ENCODE results near the gene SLA2.
"Not testable (repeated sequence)": the region's sequence is repeated elsewhere in the genome, so short reads cannot be mapped to it uniquely, and the experiment has no call there.

The SLA2 gene

DNA sequence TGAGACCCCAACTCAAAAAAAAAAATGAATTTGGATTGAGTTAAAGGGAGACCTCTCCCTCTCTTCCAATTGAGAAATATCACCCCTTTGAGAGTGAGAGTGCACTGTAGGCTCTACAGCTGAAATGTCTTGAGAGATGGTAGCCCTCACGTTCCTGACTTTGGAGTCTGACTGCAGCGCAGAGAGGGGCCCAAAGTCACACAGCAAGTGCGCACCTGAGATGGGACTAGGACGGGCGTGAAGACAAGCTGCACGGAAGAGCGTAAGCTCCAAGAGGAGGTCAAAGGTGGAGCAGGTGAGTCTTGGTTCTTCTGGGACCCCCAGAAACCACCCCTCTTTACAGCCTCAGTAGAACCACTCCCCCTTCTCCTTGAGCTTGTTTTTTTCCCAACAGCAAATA is 643 bp downstream of the SLA2 start:
- no peak for DNase-seq (ENCODE audit: low spot score)

DNA sequence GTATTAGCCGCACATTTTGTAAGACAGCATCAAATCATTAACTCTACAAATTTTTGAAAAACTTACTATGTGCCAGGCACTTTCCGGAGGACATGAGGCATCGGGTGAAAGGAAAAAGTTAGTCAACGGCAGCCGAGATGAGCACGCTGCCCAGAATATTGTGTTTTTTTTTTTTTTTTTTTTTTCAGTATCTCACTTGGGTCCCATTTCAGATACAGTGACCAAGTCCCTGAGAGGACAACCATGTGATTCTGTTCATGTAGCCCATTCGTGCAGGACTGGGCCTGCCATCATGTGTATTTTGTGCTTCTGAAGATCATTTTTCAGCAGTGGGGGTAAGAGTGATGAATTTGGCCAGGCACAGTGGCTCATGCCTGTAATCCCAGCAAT is 1.3 kb downstream of the SLA2 start:
- no peak for DNase-seq (ENCODE audit: low spot score)

DNA sequence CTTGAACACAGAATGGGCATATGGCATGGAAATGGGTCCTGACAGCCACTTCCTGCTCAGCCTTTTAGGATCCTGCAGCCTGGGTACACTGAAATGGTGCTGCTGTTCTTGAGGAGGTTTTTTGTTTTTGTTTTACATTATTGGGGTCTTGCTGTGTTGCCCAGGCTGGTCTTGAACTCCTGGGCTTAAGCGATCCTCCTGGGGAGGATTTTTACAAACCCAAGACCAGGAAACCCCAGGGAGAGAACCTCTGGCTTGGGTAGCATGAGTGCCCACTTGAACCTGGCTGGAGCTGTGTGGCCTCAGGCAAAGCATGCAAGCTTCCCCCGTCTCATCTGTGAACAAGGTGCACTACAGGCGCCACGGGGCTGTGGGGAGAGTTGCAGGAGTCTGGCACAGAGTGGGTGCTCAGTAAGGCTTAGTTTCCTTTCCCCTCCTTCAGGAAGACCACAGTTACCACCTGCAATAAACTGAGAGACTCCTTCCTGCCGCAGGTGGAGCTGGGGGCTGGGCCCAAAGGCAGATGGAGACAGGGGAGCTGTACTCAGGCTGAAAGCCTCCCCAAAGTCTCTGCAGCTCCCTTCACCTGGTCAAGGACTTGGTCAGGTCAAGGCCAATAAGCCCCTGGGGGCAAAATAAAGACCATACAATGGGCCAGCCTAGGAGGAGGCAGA is 1.8 kb downstream of the SLA2 start:
- no peak for DNase-seq (ENCODE audit: low spot score)

DNA sequence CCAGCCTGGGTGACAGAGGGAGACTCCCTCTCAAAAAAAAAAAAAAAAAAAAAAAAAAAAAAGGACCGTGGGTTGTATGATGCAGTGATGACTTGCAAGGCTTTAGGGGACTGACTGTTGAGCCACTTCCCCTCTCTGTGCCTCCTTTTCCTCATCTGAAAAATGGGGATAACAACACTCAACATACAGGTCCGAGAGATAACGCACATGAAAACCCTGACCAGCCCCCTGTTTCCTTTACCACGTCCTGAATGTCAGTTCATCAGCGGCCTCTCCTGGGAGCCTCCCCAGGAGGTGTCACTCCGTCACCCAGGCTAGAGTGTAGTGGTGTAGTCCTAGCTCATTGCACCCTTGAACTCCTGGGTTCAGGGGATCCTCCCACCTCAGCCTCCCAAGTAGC is 3.9 kb downstream of the SLA2 start:
- no peak for DNase-seq (ENCODE audit: low spot score)

DNA sequence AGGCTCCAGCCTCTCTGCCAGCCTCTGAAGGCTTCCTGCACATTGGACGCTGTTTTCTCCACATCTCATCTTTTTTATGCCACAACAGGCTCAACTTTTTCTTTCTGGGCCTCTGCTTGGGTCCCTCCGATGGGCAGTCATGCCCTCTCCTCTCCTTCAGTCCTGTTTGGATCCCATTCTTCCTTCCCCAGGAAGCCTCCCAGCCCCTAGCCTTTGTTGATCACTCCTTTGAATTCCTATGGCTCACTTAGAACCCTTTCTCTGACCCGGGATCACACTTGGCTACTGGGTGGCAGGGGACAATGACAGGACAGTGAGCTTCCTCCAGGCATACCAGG is 4.5 kb downstream of the SLA2 start:
- DNase-seq (ENCODE audit: low spot score), result no peak

DNA sequence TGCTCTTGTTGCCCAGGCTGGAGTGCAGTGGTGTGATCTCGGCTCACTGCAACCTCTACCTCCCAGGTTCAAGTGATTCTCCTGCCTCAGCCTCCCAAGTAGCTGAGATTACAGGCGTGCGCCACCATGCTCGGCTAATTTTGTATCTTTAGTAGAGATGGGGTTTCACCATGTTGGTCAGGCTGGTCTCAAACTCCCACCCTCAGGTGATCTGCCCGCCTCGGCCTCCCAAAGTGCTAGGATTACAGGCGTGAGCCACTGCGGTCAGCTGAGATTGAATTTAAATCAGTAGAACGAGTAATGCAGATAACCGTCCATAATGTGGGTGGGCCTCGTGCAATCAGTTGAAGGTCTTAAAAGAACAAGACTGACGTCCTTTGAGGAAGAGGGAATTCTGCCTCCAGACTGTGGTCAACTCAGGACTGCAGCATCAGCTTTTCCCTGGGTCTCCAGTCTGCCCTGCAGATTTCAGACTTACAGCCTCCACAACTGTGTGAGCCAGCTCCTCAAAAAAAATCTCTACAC is 7.1 kb downstream of the SLA2 start:
- not testable (repeated sequence) for DNase-seq (ENCODE audit: low spot score)

DNA sequence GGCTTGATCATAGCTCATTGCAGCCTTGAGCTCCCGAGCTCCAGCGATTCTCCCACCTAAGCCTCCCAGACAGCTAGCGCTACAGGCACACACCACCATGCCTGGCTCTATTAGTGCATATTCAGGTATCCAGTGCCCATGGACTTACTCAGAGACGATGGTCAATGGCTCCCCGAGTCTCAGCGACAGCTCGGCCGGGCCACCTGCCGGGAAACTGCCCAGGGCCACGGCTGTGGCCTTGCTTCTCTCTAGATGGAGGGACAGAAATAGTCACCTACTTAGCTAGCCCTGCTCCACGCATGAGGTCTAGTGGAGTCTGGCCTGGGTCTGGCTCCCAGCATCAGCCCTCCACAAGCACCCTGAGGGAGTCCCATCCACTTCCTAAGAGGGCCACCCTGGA is 11.7 kb downstream of the SLA2 start:
- no peak for DNase-seq (ENCODE audit: low spot score)

DNA sequence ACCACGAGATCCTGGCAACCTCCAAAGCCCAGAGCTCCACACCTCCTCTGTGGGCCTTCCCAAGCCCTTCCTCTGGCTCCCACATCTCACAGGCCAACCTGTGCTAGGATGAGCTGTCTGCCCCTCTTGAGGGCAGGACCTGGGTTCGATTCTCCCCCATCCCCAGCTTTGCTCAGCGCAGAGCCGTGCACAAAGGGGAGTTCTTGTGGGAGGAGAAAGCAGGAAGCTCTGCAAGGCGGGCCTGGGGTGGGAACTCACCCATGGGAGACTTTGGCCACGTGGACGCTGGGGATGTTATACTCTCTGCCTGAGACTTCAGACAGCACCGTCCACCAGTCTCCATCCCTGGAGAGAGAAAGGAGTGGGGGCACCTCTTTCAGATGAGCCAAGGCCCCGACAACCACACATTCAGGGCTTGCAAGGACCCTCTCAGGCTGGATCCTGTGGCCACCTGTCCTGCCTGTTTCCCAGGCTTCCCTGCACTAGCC is 12.7 kb downstream of the SLA2 start:
- DNase-seq (ENCODE audit: low spot score), result no peak

DNA sequence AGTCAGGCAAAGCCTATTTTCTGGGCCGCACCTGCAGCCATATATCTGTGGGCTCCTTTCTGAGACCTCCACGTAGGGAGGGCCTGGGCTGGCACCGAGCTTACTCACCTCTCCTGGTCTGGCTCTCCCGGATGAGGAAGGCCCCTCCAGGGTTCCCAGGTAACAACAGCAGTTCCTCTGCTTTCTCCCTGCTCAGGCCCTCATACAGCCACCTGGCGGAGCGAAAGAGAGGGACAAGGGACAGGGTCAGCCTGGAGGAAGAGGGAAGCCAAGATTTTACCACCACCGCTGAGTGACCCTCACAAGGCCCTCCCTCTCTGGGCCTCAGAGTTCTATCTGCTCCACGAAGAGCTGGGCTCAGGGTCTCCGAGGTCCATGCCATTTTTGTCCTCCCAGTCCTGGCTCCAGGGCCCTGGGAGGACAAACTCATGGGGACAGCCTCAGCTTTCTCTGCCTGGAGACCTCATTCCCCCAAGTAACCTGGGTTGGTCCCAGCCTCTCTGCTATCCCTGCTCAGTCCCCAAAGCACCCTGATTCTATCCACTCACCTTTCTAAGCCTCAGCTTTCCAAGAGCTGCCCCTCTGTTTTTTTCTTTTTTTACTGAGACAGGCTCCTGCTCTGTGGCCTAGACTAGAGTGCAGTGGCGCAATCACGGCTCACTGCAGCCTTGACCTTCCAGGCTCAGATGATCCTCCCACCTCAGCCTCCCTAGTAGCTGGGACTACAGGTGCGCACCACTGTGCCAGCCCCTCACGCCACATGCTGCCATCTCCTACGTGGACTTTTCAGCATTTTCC is 13.3 kb downstream of the SLA2 start:
- DNase-seq (ENCODE audit: low spot score), result no peak

DNA sequence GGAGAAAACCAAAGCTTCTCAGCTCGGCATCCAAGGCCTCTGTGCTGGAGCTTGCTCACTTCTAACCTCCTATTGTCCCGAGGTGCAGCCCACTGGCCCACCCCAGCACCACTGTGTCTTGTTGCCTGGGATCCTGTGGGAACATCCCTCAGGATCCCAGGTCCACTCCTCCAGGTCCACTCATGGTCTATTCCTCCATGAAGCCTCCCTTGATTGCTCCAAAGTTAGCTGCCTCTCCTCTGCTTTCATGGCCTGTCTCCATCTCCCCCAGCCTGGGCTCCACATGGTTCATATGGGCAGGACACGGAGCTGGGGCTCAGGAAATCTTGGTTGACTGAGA is 13.9 kb downstream of the SLA2 start:
- DNase-seq (ENCODE audit: low spot score), result no peak

DNA sequence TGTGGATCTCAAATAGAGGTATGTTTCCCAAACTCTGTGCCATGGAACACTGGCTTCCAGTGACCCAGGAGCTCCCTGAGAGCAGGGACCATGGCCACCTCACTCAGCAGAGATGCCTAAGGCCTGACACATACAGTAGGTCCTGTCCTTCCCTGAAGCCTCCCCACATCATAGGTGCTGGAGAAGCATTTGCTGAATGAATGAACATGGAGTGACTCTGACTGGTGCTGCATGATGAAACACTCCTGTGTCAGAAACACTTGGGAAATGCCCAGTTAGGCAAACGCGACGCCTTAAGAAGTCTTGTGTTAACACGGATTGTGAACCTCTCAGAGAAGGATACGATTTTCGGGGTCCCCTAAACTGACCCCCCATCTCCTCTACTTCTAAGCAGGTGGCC is 14.3 kb downstream of the SLA2 start:
- DNase-seq (ENCODE audit: low spot score), result no peak

DNA sequence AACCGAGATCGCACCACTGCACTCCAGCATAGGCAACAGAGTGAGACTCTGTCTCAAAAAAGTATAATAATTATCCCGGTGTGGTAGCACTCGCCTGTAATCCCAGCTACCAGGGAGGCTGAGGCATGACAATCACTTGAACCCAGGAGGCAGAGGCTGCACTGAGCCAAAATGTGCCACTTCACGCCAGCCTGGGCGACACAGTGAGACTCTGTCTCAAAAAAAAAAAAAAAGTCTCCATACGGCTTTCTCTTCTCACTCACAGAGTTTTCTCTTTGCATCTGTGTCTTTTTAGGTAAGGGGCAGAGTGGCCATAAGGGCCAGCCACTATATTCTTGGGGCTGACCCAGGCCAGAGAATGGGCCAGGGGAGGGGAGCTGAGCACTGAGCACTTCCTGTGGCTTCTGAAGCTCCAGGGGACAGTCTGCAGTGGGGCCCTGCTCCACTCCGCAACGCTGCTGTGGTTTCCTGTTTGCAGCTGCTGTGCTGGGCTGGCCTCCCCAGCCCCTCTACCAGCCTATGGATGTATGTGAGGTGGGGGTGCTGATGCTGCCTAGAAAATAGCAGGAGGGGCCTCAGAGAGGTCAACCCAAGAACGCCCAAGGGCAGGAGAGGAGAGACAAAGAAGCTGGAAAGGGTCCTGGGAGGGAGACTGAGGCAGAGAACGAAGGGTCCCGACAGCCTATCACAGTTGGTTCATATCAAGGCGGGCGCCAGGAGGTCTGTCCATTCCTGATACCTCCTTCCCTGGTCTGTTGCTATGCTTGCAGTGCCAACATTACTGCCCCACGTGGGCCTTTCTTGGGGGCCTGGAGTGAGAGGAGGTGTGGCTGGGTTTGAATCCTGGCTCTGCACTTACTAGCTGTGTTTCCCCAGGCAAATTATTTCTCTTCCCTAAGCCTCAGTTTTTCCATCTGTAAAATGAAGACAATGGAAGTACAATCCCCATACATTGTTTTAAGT is 16.0 kb downstream of the SLA2 start:
- no peak for DNase-seq (ENCODE audit: low spot score)

DNA sequence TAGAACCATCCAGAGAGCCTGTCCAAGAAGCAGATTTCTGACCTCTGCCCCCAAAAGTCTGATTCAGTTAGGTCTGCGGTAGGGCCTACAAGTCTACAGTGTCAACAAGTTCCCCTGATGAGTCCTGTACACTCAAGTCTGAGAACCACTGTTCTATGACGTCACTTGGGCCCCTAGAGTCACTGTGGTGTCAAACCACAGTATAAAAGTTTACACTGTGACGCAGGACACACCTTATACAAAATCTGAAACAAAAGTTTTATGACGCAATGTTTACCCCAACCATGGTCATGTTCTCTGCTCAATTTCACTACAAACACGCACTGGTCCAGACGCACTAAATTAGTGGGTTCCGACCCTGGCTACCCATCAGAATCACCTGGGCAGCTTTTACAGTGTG is 17.9 kb downstream of the SLA2 start:
- no peak for DNase-seq (ENCODE audit: low spot score)

DNA sequence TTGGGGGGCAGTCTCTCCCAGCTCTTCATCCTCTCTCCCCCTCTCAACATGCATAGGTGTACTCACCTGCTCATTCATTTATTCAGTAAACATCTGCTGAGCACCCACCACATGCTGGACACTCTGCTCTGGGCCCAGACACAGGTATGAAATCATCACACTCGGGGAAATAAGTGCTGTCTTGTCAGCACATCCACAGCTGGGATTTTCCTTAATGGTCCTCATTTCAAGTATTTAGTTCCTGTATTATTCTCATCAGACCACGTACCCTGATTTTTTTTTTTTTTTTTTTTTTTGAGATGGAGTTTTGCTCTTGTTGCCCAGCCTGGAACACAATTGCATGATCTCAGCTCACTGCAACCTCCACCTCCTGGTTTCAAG is 21.1 kb downstream of the SLA2 start:
- DNase-seq (ENCODE audit: low spot score), result no peak

DNA sequence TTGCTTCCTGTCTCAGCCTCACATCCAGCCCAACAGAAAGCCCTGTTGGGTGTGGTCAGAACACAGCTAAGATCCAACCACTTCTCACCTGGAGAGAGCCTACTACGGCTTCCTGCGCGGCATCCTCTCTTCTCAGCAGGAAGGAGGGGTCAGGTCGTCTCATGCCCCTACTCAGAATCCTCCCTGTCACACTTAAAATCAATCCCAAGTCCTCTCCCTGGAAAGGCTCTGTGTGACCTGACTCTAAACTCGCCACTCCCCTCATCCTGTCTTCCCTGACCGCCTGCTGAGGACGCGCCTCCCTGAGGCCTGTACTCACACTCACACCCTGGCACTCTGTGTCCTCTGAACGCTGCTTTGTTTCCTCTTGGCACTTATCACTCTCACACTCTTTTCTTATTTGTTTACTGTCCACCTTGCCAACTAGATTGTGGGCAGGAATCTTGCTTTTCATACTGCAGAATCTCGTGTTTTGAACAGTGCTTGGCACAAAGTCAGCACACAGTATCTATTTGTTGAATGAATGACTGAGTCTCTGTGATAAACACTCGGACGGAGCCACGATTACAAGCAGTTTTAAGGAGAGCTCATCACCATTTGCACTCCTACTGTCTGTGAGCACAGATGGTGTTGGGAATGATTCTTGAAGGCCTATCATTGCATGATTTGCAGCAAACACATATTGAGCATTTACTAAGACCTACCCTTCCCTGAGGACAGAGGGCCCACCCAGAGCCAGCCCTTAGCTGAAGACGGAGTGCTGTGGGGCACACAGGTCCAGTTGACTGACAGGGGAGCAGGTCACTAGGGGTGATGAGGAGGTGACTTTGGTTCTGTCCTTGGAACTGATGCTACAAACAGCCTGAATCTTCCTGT is 21.7 kb downstream of the SLA2 start:
- DNase-seq (ENCODE audit: low spot score), result no peak

DNA sequence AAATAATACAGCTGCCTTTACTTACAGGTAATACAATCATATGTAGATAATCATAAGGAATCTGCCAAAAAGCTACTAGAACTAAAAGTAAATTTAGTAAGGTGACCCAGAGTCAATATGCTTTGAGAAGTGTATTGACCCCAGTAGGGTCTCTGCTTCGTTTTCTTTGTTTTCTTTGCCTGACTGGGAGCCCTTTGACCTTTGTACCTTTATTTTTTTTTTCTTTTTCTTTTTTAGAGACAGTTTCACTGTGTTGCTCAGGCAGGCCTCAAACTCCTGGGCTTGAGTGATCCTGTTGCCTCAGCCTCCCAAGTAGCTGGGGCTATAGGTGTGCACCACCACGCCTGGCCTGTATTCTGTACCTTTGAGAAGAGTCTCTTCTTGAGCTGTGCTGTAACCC is 22.6 kb downstream of the SLA2 start:
- no peak for DNase-seq (ENCODE audit: low spot score)

DNA sequence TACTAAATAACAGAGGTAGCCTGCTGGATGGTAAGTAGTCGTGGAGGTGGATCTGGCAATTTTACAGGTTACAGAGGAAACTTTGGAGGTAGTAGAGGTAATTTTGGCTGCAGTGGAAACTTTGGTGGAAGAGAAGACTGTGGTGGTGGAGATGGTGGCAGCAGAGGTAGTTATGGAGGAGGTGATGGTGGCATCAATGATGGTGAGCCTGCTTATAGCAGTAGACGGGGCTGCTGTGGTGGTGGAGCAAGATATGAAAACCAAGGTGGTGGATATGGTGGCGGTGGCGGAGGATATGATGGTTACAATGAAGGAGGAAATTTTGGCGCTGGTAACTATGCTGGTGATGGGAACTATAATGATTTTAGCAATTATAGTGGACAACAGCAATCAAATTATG is 25.1 kb downstream of the SLA2 start:
- DNase-seq (ENCODE audit: low spot score), result no peak

DNA sequence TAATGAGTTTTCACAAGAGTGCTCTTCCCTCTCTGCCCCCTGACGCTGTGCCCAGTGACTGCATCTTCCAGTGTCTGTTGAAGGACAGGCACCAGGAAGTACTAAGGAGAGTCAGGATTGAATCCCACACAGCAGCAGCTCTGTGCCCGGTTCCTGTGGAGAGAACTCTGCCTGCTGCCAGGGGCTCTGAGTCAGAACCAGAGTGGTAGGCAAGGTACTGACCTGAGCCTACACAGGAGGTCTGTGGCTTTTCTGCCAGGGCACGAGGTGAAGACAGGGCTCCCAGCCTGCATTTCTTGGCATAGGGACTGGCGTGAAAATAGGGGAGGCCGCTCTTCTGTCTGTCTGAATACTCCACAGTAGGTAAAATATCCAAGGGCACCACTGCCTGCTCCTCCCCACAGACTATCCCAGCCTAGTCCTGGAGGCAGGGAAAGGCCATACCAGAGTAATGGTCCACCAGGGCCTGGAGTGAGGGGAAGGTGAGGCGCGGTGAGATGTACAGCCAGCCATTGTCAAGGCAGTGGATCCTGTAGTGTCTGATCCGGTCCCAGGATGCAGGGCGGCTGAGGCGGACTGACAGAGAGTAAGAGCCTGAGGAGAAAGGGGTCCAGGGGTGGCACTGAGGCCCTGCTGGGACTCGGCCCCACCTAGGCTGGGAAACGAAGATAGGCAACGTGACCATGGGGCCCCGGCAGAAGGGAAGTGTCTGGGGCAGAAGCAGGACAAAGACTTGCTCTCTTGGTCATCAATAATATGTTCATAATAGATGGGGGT is 31.0 kb downstream of the SLA2 start:
- no peak for DNase-seq (ENCODE audit: low spot score)

DNA sequence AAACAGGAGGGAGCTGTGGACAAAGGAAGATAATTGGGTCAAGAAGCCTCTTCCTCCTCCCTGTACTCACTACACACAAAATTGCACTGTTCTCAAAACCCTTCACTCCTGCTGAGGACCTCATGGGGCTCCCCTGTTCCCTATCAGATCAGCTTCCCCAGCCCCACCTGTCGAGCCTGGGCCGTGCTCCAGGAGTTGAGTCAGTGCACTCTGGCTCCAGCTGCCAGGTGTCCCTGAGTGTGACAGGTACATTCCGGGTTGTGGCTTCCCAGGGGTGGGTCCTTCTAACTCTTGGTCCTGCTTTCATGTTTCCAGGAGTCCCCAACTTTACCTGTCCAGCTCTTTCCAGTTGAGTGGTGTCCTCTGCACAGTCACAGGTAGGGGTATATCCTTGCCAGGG is 32.0 kb downstream of the SLA2 start:
- DNase-seq (ENCODE audit: low spot score), result no peak

DNA sequence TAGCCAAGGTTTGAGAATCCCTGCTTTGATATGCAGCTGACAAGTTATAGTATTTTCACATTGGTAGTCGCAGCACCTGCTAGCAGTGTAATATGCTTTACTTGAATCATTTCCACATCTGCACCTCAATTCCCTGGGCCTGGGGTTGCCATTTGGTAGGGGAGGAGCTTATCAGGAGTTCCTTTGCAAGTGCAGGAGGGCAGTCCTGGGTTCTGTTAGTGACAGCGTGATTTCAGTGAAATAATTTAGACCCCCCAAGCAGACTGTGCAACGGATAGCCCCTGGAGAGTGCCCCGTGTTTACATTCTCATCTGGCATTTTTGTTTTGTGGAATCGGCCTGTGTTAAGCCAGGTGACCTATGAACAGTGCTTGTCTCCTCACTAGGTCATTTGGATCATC is 34.4 kb downstream of the SLA2 start:
- DNase-seq (ENCODE audit: low spot score), result no peak

DNA sequence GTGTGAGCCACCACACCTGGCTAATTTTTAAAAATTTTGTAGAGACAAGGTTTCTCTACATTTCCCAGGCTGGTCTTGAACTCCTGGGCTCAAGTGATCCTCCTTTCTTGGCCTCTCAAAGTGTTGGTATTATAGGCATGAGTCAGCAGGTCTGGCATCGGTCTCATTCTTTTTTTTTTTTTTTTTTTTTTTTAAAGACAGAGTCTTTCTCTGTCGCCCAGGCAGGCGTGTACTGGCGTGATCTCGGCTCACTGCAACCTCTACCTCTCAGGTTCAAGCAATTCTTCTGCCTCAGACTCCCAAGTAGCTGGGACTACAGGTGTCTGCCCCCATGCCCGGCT is 37.6 kb downstream of the SLA2 start:
- DNase-seq (ENCODE audit: low spot score), result not testable (repeated sequence)
